HEK293 (cell line): ENCODE measurements around the gene CEP68.

Experiments used
- HOXA7 ChIP-seq: sonication (generic); formaldehyde crosslinking; IDR thresholded peaks from 2 replicates; pipeline ENCODE4 v1.8.1; 2022; ENCODE audit warnings: missing genetic modification reagents, borderline replicate concordance
- REST ChIP-seq: fragments of 450-650 bp; formaldehyde crosslinking; IDR thresholded peaks from 2 replicates; pipeline ENCODE4 v1.5.1; 2016; ENCODE audit warnings: missing biosample characterization, missing genetic modification characterization
- SETDB1 ChIP-seq: IDR thresholded peaks from one replicate; pipeline ENCODE4 v1.6.1; 2017; ENCODE audit warnings: mild to moderate bottlenecking, low read length, moderate library complexity, mixed read lengths; ENCODE audit not compliant: insufficient read length
- SP2 ChIP-seq: fragments of 450-650 bp; formaldehyde crosslinking; IDR thresholded peaks from 2 replicates; pipeline ENCODE4 v1.5.1; 2016; ENCODE audit warnings: missing biosample characterization, missing genetic modification characterization
- ZFP41 ChIP-seq: fragments of 450-650 bp; formaldehyde crosslinking; IDR thresholded peaks from 2 replicates; pipeline ENCODE4 v1.5.1; 2016; ENCODE audit warnings: missing biosample characterization, missing genetic modification characterization, borderline replicate concordance
- ZNF184 ChIP-seq: fragments of 450-650 bp; IDR thresholded peaks from 2 replicates; pipeline ENCODE4 v1.5.1; 2018; ENCODE audit warnings: missing biosample characterization, mild to moderate bottlenecking, missing genetic modification characterization
- ZNF274 ChIP-seq, 2 experiments: fragments of 200-500 bp in 1 of 2; fragments of 450-650 bp in 1 of 2; sonication (Bioruptor generic) in 1 of 2; formaldehyde crosslinking in 1 of 2; IDR thresholded peaks; 2 replicates each; pipeline versions ENCODE4 v1.5.1 to v1.6.1; 2014 to 2016; ENCODE audit warnings: borderline replicate concordance in 1 of 2, inconsistent platforms in 1 of 2, low read length in 1 of 2, missing biosample characterization in 1 of 2, missing genetic modification characterization in 1 of 2
- ZNF548 ChIP-seq: fragments of 450-650 bp; formaldehyde crosslinking; IDR thresholded peaks from 2 replicates; pipeline ENCODE4 v1.5.1; 2016; ENCODE audit warnings: missing biosample characterization, missing genetic modification characterization
- TF ChIP-seq, protein P1 (sequence below): fragments of 450-650 bp; formaldehyde crosslinking; optimal IDR thresholded peaks from 2 replicates; pipeline ENCODE3; 2016; ENCODE audit warnings: missing biosample characterization, mild to moderate bottlenecking, missing genetic modification characterization
- TF ChIP-seq, protein P2 (sequence below): fragments of 450-650 bp; formaldehyde crosslinking; IDR thresholded peaks from 2 replicates; pipeline ENCODE4 v1.5.1; 2016; ENCODE audit warnings: missing biosample characterization, missing genetic modification characterization
- TF ChIP-seq, protein P3 (sequence below): sonication (generic); formaldehyde crosslinking; IDR thresholded peaks from 2 replicates; pipeline ENCODE4 v1.8.1; 2022; ENCODE audit warnings: mild to moderate bottlenecking, moderate library complexity, missing genetic modification reagents

- TF ChIP-seq, protein P1, sequence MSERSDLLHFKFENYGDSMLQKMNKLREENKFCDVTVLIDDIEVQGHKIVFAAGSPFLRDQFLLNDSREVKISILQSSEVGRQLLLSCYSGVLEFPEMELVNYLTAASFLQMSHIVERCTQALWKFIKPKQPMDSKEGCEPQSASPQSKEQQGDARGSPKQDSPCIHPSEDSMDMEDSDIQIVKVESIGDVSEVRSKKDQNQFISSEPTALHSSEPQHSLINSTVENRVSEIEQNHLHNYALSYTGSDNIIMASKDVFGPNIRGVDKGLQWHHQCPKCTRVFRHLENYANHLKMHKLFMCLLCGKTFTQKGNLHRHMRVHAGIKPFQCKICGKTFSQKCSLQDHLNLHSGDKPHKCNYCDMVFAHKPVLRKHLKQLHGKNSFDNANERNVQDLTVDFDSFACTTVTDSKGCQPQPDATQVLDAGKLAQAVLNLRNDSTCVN (tag by site-specific recombination), result no peak
- TF ChIP-seq ZNF274 (IDR thresholded peaks at IDR 0.05; ENCODE audit: low read length) (no peak), ZNF274 (tag by site-specific recombination; IDR thresholded peaks at IDR 0.05; ENCODE audit: borderline replicate concordance) (no peak), ZFP41 (no peak), ZNF548 (tag by site-specific recombination) (no peak), HOXA7 (CRISPR knock-in tag) (no peak), SP2 (tag by site-specific recombination) (no peak), REST (tag by site-specific recombination) (no peak), ZNF184 (tag by site-specific recombination) (no peak), SETDB1 (no peak)
- TF ChIP-seq, protein P2, sequence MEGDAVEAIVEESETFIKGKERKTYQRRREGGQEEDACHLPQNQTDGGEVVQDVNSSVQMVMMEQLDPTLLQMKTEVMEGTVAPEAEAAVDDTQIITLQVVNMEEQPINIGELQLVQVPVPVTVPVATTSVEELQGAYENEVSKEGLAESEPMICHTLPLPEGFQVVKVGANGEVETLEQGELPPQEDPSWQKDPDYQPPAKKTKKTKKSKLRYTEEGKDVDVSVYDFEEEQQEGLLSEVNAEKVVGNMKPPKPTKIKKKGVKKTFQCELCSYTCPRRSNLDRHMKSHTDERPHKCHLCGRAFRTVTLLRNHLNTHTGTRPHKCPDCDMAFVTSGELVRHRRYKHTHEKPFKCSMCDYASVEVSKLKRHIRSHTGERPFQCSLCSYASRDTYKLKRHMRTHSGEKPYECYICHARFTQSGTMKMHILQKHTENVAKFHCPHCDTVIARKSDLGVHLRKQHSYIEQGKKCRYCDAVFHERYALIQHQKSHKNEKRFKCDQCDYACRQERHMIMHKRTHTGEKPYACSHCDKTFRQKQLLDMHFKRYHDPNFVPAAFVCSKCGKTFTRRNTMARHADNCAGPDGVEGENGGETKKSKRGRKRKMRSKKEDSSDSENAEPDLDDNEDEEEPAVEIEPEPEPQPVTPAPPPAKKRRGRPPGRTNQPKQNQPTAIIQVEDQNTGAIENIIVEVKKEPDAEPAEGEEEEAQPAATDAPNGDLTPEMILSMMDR (tag by site-specific recombination), result no peak
- TF ChIP-seq, protein P3, sequence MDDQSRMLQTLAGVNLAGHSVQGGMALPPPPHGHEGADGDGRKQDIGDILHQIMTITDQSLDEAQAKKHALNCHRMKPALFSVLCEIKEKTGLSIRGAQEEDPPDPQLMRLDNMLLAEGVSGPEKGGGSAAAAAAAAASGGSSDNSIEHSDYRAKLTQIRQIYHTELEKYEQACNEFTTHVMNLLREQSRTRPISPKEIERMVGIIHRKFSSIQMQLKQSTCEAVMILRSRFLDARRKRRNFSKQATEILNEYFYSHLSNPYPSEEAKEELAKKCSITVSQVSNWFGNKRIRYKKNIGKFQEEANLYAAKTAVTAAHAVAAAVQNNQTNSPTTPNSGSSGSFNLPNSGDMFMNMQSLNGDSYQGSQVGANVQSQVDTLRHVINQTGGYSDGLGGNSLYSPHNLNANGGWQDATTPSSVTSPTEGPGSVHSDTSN (CRISPR knock-in tag), result no peak
Measured at GRCh38 chr2:65013776-65014175, 42.4 kb upstream of the CEP68 start.
